Measurements from ENCODE around the gene ACVR2B. TPM values are rescaled to one million over a fixed set of nuclear protein-coding genes. Genes with fewer than 3 reads are reported as not detected.

The ACVR2B gene
- 1.3 and 1.8 TPM in 2 replicates for total RNA-seq

DNA sequence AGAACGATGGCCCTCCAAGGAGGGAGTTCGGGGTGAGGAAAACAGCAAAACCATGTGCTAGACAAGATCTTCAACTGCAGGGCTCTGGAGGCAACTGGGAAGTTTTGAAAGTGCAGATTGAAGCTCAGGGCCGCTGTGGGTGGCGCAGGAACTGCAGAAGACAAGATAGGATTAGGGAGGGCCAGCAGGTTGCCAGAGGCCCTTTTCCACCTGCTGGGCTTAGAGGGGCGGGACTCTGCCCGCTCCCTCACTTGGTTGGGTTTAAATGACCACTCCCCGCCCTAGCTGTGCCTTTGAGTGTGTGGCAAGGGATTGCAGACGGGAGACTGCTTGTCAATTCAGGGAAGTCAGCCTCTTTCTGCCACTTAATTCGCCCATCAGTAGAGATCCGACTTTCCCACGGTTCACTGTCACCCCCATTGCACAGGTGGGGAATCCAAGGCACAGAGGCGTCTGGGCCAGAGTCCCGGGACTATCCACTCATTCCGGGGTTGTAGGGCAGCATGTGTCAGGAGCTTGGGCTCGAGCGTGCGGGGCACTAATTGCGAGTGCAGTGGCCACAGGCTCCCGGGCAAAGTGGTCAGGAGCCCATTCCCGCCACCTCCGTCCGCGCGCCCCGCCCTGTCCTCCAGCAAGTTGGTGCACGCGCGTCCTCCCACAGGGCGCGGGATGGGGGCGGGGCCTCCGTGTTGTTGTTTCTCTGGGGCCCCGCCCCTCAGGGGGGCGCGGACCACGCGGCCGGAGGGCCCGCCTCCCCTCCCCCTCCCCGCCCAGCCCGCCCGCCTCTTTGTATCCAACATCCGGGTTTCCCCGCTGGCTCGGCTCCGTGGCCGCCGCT lies at the start of gene ACVR2B:
Gene ACVR2B, plus strand, starts transcription at position 816 of the 838 bp plus-strand sequence. CDS start 433 bp downstream, outside the sequence.

DNA sequence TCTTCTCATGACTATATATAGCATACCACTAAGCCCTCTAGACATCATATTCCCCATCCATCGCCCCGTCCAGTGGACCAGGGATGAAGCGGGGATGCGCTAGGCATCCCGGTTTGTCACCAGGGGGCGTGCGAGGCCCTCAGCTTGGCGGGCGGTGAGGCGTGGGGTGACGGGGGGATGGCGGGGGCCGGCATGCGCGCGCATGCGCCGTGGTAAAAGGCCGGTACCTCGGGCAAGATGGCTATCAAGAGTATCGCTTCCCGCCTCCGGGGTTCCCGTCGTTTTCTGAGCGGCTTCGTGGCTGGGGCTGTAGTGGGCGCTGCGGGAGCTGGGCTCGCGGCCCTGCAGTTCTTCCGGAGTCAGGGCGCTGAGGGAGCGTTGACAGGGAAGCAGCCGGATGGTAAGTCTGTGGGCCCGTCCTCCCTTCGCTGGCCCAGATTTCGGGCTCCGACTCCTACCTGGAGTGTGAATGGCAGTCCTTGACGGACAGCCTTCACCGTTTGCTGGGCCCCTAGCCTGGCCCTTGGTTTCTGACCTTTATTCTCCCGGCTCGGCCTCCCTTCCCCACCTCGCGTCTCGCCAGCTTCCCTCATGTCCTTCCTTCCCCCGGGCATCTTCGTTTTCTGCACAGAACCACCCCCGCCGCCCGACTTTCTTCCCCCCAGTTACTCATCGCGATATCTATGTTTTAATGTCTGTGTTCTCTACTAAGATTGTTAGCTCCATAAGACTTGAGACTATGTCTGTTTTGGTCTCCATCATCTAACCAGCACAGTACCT lies 42.6 kb downstream of the ACVR2B start, which contains the start of gene EXOG:
Gene EXOG, plus strand, starts transcription at position 210 of the 780 bp plus-strand sequence. Its CDS starts 28 bp downstream, at position 238.

Other genes with a start within 250 kb of the ACVR2B start
- 0.07 TPM in 1 of 2 replicates, not detected in the other for gene SLC22A13, start 188.1 kb upstream of the ACVR2B start, total RNA-seq
- not detected in 2 replicates for gene SLC22A14, start 171.6 kb upstream of the ACVR2B start, total RNA-seq
- gene XYLB, start 107.1 kb upstream of the ACVR2B start, total RNA-seq, result 2.6 TPM in 2 replicates
- 4.0 and 4.2 TPM in 2 replicates for gene EXOG, start 42.5 kb downstream of the ACVR2B start, total RNA-seq
- gene SCN5A, start 195.8 kb downstream of the ACVR2B start, total RNA-seq, result not detected in 2 replicates

All from airway epithelial cell (primary cell).